K562 (cell line): ENCODE results near the gene ZNF426. TPM values are rescaled to one million over a fixed set of nuclear protein-coding genes. Genes with fewer than 3 reads are reported as not detected.
"Not testable (repeated sequence)": the region's sequence is repeated elsewhere in the genome, so short reads cannot be mapped to it uniquely, and the experiment has no call there.

Experiments
- ATAC-seq: fragments of 200-7000 bp; cut with Tn5 transposase; 3 replicates; pipeline ENCODE4 v1.9.1; 2020; ENCODE audit warnings: moderate library complexity
- BruUV-seq: library from RNA; stranded (reverse); fragments of 400-500 nt; replicated peaks from 2 replicates; lab custom pipeline; 2021; lab: Mats Ljungman, UMichigan
- CTCF ChIA-PET: fragments of 300-600 bp; formaldehyde crosslinking; extraction: SDS; loops from one replicate; lab custom pipeline; 2021; ENCODE audit warnings: low intra/inter-chr PET ratio; lab: Yijun Ruan, JAX
- POLR2A ChIA-PET: fragments of 300-600, 350-650 bp; sonication (Branson Sonifier 250); formaldehyde crosslinking; extraction: SDS; loops from one replicate; lab custom pipeline; 2021; ENCODE audit warnings: antibody characterized with exemption, inconsistent platforms; lab: Yijun Ruan, JAX
- DNase-seq, 4 experiments: peaks; one replicate each; pipeline versions ENCODE4 v3.0.0 to v3.0.0-alpha.2; 2011 to 2018; ENCODE audit warnings: low spot score in 3 of 4, mixed read lengths in 3 of 4; ENCODE audit errors: extremely low read depth in 1 of 4
- FAIRE-seq: peaks from 2 replicates; lab custom pipeline; 2011; peaks lifted over from hg19 to GRCh38; lab: Jason Lieb, UNC
- H2AFZ ChIP-seq: 2 replicates; pipeline ENCODE4 v1.6.0; 2011; ENCODE audit warnings: low read depth, low read length, control low read depth, inconsistent platforms
- H3K27ac ChIP-seq: fragments of 200-600 bp; 3 replicates; pipeline ENCODE4 v1.8.0; 2011; ENCODE audit warnings: low read depth, mild to moderate bottlenecking, control low read depth, inconsistent platforms, low read length, moderate library complexity, mixed read lengths; ENCODE audit errors: extremely low read depth
- H3K27me3 ChIP-seq, 2 experiments: fragments of 300-600 bp in 1 of 2; 2 replicates in 1 of 2; 3 replicates in 1 of 2; pipeline versions ENCODE4 v1.6.0 to v1.8.0; 2011; ENCODE audit warnings: inconsistent platforms in 2 of 2, low read length in 2 of 2, mild to moderate bottlenecking in 1 of 2, mixed read lengths in 1 of 2, moderate library complexity in 1 of 2; ENCODE audit not compliant: control insufficient read depth in 2 of 2, insufficient read depth in 2 of 2
- H3K36me3 ChIP-seq: fragments of 300-600 bp; 3 replicates; pipeline ENCODE4 v1.8.0; 2011; ENCODE audit warnings: mild to moderate bottlenecking, low read length, inconsistent platforms; ENCODE audit not compliant: control insufficient read depth, insufficient read depth
- H3K4me1 ChIP-seq, 2 experiments: fragments of 200-600 bp in 1 of 2; replicated peaks in 1 of 2; 2 replicates in 1 of 2; 3 replicates in 1 of 2; pipeline versions ENCODE4 v1.5.1 to v1.8.0; 2011; ENCODE audit warnings: inconsistent platforms in 2 of 2, low read length in 2 of 2, mild to moderate bottlenecking in 1 of 2, mixed read lengths in 1 of 2, moderate library complexity in 1 of 2; ENCODE audit not compliant: control insufficient read depth in 2 of 2, insufficient read depth in 2 of 2
- H3K4me2 ChIP-seq: 2 replicates; pipeline ENCODE4 v1.6.1; 2011; ENCODE audit warnings: low read length, control low read depth, inconsistent platforms, mixed read lengths; ENCODE audit not compliant: insufficient read depth
- H3K4me3 ChIP-seq: fragments of 200-600 bp; sonication (generic), shearing (Covaris generic); 2 replicates; pipeline ENCODE4 v1.5.1; 2016; ENCODE audit warnings: control low read depth, inconsistent platforms
- H3K79me2 ChIP-seq: fragments of 200-600 bp; 3 replicates; pipeline ENCODE4 v1.8.0; 2011; ENCODE audit warnings: low read length, inconsistent platforms; ENCODE audit not compliant: control insufficient read depth, insufficient read depth
- H3K9ac ChIP-seq, 2 experiments: 2 replicates each; pipeline versions ENCODE4 v1.6.0 to v1.6.1; 2011; ENCODE audit warnings: low read depth in 2 of 2, low read length in 2 of 2, control low read depth in 1 of 2, inconsistent platforms in 1 of 2, mild to moderate bottlenecking in 1 of 2, mixed read lengths in 1 of 2; ENCODE audit not compliant: insufficient read depth in 1 of 2
- H3K9me1 ChIP-seq: one replicate; pipeline ENCODE4 v1.6.0; 2011; ENCODE audit warnings: inconsistent platforms, mild to moderate bottlenecking, low read length, moderate library complexity; ENCODE audit not compliant: control insufficient read depth, insufficient read depth
- H3K9me3 ChIP-seq: replicated peaks from 2 replicates; pipeline ENCODE4 v1.5.1; 2011; ENCODE audit warnings: low read depth, low read length, inconsistent platforms; ENCODE audit not compliant: control insufficient read depth, insufficient read depth
- H4K20me1 ChIP-seq: replicated peaks from 2 replicates; pipeline ENCODE4 v1.6.1; 2011; ENCODE audit warnings: low read length, inconsistent platforms, mixed read lengths; ENCODE audit not compliant: control insufficient read depth, insufficient read depth
- ADNP ChIP-seq: fragments of 200-800 bp; sonication (Bioruptor generic); IDR thresholded peaks from 2 replicates; pipeline ENCODE4 v1.6.1; 2016; ENCODE audit warnings: missing genetic modification characterization, missing compliant biosample characterization
- EWSR1 ChIP-seq: fragments of 450-650 bp; IDR thresholded peaks from 2 replicates; pipeline ENCODE4 v1.6.1; 2018; ENCODE audit warnings: borderline replicate concordance, mild to moderate bottlenecking, low read depth, moderate library complexity; ENCODE audit not compliant: partially characterized antibody
- KLF10 ChIP-seq: fragments of 250-450 bp; sonication (Bioruptor Pico); IDR thresholded peaks from 2 replicates; pipeline ENCODE4 v1.6.1; 2021; ENCODE audit warnings: matching md5 sums
- SUPT5H ChIP-seq: fragments of 450-650 bp; IDR thresholded peaks from 2 replicates; pipeline ENCODE4 v1.6.1; 2016
- XRCC5 ChIP-seq: fragments of 200-400 bp; formaldehyde crosslinking; IDR thresholded peaks from 2 replicates; pipeline ENCODE4 v1.6.1; 2017; ENCODE audit warnings: low read depth, mild to moderate bottlenecking, low read length
- ZNF507 ChIP-seq: conservative IDR thresholded peaks from 2 replicates; pipeline ENCODE4 v1.6.1; 2017; ENCODE audit warnings: missing genetic modification characterization, missing compliant biosample characterization
- WGBS: fragments of 100-300 bp; shearing (Covaris generic); methylation state at CpG from one replicate; pipeline ENCODE4 v1.1.6; 2016; ENCODE audit warnings: low coverage, mixed read lengths; ENCODE audit not compliant: insufficient coverage; ENCODE audit errors: missing lambda C conversion rate; 5-methylcytosine and 5-hydroxymethylcytosine counted together
- in situ Hi-C: fragments of 300-500 bp; cut with MboI; formaldehyde crosslinking; loops from 4 replicates; pipeline ENCODE4 v1.15.0; 2018; ENCODE audit warnings: inconsistent platforms, mixed read lengths
- intact Hi-C: fragments of 100-400 bp; cut with micrococcal nuclease; formaldehyde crosslinking; loops from 2 replicates; pipeline ENCODE4 v1.14.2; 2022
- polyA plus RNA-seq, 8 experiments: library from polyadenylated mRNA; depleted of rRNA in 4 of 8; stranded (reverse) in 5 of 8; unstranded in 3 of 8; fragments of >200 nt; fragmentation: Nextera tagmentation in 2 of 8; fragmentation: Illumina TruSeq in 1 of 8; extraction: Ambion mirVana in 2 of 8; extraction: Trizol in 1 of 8; gene quantifications; 2 replicates each; pipeline versions ENCODE4 v1.2.1 to v1.2.3, GENCODE V29; 2011 to 2014; ENCODE audit warnings: inconsistent platforms in 1 of 8, missing spikeins in 1 of 8
- total RNA-seq, 7 experiments: library from RNA; depleted of rRNA in 6 of 7; stranded (reverse); fragments of >200 nt in 6 of 7; fragmentation: Illumina TruSeq in 2 of 7; extraction: Trizol in 2 of 7; gene quantifications; 2 replicates each; pipeline versions ENCODE4 v1.2.1 to v1.2.3, GENCODE V29; 2011 to 2021; ENCODE audit warnings: low replicate concordance in 1 of 7
- TF ChIP-seq, protein P1 (sequence below): sonication (generic); formaldehyde crosslinking; IDR thresholded peaks from 2 replicates; pipeline ENCODE4 v1.8.0; 2022; ENCODE audit warnings: mild to moderate bottlenecking, missing genetic modification reagents
- TF ChIP-seq, protein P2 (sequence below): fragments of 450-650 bp; IDR thresholded peaks from 2 replicates; pipeline ENCODE4 v1.6.1; 2017; ENCODE audit warnings: mild to moderate bottlenecking, moderate library complexity

Gene ZNF426
- total and polyA plus RNA-seq, 9 of the 15 experiments (the other 6 are each of a cell fraction or from before 2014, with no cell fraction given) = 3.2 to 14.3 (median 6.9) TPM

DNA sequence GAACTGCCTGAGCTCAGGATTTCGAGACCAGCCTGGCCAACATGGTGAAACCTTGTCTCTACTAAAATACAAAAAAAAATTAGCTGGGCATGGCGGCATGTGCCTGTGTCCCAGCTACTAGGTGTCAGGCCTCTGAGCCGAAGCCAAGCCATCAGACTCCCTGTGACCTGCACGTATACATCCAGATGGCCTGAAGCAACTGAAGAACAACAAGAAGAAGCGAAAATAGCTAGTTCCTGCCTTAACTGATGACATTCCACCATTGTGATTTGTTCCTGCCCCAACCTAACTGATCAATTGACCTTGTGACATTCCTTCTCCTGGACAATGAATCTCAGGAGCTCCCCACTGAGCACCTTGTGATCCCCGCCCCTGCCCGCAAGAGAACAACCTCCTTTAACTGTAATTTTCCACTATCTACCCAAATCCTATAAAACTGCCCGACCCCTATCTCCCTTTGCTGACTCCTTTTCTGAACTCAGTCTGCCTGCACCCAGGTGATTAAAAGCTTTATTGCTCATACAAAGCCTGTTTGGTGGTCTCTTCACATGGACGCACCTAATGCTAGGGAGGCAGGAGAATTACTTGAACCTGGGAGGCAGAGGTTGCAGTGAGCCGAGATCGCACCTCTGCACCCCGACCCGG lies 43.8 kb upstream of the ZNF426 start:
- H3K27ac ChIP-seq, H3K9me3 ChIP-seq, BruUV-seq, ATAC-seq, H2AFZ ChIP-seq, H4K20me1 ChIP-seq, in situ Hi-C loops, FAIRE-seq, H3K4me1 ChIP-seq, CTCF ChIA-PET, H3K9me1 ChIP-seq, DNase-seq, H3K27me3 ChIP-seq: not testable (repeated sequence)
- TF ChIP-seq SUPT5H = 0 out of 2 replicates have a peak, but pooled peaks have one; percentile 18
- H3K4me3 ChIP-seq = peak overlapping the region; percentile 86; the same call in 1 of the 2 replicates
- H3K36me3 ChIP-seq = peaks cover 59% of the 10 kb centered on the region
- H3K4me2 ChIP-seq = peak overlapping the region; percentile 78
- 66% methylated on average over 13 of the region's 13 CpGs for WGBS
- peak overlapping the region in 1 of 2 experiments; percentile 99; a peak in 1 of 4 replicates for H3K9ac ChIP-seq
- peaks cover 77% of the 10 kb centered on the region for H3K79me2 ChIP-seq
- intact Hi-C loops = loop anchor here (5.0 kb wide), 2 partner anchors 270 to 445 kb away; no protein-coding TSS in a partner anchor
- POLR2A ChIA-PET = interaction anchor here (0.5 to 0.7 kb wide), 3 partner anchors 11 to 419 kb away, joined by 3 to 4 read pairs (median 4); no protein-coding TSS in a partner anchor

DNA sequence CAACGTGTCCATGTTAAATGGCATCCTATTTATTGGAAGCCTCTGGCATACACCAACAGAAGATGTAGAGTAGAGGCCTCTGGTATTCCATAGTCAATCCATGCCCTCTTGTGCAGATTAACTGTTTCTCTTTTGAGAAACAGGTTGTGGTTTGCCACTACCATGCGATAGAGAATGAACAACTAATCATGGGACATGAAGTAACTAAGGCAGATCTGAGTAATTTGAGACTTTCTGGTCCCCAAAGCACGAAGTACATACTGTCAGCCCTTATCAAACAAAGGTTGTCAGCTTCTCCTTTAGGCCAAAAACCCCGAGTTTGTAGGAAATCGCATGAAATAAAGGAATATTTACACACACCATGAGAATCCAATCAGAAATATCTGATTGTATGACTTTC lies 42.3 kb upstream of the ZNF426 start:
- peaks cover 19% of the 10 kb centered on the region for H3K9me3 ChIP-seq
- no peak overlapping the region for H3K27ac ChIP-seq
- no peaks in the 10 kb centered on the region for H3K9me1 ChIP-seq
- H3K4me3 ChIP-seq = no peak overlapping the region
- in situ Hi-C loops (no loop called here), intact Hi-C loops (loop anchor here (5.0 kb wide), 2 partner anchors 268 to 443 kb away; no protein-coding TSS in a partner anchor)
- peaks cover 73% of the 10 kb centered on the region for H3K36me3 ChIP-seq
- H2AFZ ChIP-seq = no peak overlapping the region
- H4K20me1 ChIP-seq = no peaks in the 10 kb centered on the region
- CTCF ChIA-PET = no interaction called here
- H3K4me2 ChIP-seq = no peak overlapping the region
- H3K4me1 ChIP-seq = peaks cover 0 to 6% of the 10 kb centered on the region in 2 experiments; a peak in 3 of 5 replicates
- DNase-seq (no peak), ATAC-seq (no peak), FAIRE-seq (no peak)
- peaks cover 91% of the 10 kb centered on the region for H3K79me2 ChIP-seq
- 76% methylated on average over 5 of the region's 5 CpGs for WGBS
- no peak overlapping the region for H3K9ac ChIP-seq
- BruUV-seq = no TSS peak
- TF ChIP-seq ZNF507 (tag) (no peak), EWSR1 (no peak), ADNP (no peak), KLF10 (no peak), XRCC5 (no peak)
- TF ChIP-seq, protein P1, sequence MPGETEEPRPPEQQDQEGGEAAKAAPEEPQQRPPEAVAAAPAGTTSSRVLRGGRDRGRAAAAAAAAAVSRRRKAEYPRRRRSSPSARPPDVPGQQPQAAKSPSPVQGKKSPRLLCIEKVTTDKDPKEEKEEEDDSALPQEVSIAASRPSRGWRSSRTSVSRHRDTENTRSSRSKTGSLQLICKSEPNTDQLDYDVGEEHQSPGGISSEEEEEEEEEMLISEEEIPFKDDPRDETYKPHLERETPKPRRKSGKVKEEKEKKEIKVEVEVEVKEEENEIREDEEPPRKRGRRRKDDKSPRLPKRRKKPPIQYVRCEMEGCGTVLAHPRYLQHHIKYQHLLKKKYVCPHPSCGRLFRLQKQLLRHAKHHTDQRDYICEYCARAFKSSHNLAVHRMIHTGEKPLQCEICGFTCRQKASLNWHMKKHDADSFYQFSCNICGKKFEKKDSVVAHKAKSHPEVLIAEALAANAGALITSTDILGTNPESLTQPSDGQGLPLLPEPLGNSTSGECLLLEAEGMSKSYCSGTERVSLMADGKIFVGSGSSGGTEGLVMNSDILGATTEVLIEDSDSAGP (CRISPR knock-in tag) = no peak
- TF ChIP-seq, protein P2, sequence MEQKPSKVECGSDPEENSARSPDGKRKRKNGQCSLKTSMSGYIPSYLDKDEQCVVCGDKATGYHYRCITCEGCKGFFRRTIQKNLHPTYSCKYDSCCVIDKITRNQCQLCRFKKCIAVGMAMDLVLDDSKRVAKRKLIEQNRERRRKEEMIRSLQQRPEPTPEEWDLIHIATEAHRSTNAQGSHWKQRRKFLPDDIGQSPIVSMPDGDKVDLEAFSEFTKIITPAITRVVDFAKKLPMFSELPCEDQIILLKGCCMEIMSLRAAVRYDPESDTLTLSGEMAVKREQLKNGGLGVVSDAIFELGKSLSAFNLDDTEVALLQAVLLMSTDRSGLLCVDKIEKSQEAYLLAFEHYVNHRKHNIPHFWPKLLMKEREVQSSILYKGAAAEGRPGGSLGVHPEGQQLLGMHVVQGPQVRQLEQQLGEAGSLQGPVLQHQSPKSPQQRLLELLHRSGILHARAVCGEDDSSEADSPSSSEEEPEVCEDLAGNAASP = no peak
- no peaks in the 10 kb centered on the region for H3K27me3 ChIP-seq
- POLR2A ChIA-PET = no interaction called here
